Measurements from ENCODE around the gene ALPK1.

GRCh38 chr4:112312610-112313239, 15.6 kb downstream of the ALPK1 start:
- no peak for TF ChIP-seq CTCF (IDR thresholded peaks at IDR 0.05)
- TF ChIP-seq ZFX (IDR thresholded peaks at IDR 0.05; ENCODE audit: borderline replicate concordance) = no peak
